Measurements from ENCODE around the gene ZSCAN26.

GRCh38 chr6:28296520-28297060 is 29.6 kb downstream of the ZSCAN26 start:
- no peak for TF ChIP-seq CTCF (IDR thresholded peaks at IDR 0.05)
- no peak for TF ChIP-seq MAX (CRISPR knock-in tag; IDR thresholded peaks at IDR 0.05)
- no peak for TF ChIP-seq MXD4 (CRISPR knock-in tag; IDR thresholded peaks at IDR 0.05; ENCODE audit: borderline replicate concordance)
- TF ChIP-seq USF1 (CRISPR knock-in tag; IDR thresholded peaks at IDR 0.05): no peak
- no peak for TF ChIP-seq ELF4 (CRISPR knock-in tag; IDR thresholded peaks at IDR 0.05; ENCODE audit: low read depth)
- TF ChIP-seq CREM (CRISPR knock-in tag; IDR thresholded peaks at IDR 0.05): no peak

Data from WTC11 (cell line).